Measurements from ENCODE around the gene HID1. TPM values are rescaled to one million over a fixed set of nuclear protein-coding genes. Genes with fewer than 3 reads are reported as not detected.

Gene HID1, protein sequence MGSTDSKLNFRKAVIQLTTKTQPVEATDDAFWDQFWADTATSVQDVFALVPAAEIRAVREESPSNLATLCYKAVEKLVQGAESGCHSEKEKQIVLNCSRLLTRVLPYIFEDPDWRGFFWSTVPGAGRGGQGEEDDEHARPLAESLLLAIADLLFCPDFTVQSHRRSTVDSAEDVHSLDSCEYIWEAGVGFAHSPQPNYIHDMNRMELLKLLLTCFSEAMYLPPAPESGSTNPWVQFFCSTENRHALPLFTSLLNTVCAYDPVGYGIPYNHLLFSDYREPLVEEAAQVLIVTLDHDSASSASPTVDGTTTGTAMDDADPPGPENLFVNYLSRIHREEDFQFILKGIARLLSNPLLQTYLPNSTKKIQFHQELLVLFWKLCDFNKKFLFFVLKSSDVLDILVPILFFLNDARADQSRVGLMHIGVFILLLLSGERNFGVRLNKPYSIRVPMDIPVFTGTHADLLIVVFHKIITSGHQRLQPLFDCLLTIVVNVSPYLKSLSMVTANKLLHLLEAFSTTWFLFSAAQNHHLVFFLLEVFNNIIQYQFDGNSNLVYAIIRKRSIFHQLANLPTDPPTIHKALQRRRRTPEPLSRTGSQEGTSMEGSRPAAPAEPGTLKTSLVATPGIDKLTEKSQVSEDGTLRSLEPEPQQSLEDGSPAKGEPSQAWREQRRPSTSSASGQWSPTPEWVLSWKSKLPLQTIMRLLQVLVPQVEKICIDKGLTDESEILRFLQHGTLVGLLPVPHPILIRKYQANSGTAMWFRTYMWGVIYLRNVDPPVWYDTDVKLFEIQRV
- 5.5 and 6.4 TPM in 2 replicates for total RNA-seq

DNA sequence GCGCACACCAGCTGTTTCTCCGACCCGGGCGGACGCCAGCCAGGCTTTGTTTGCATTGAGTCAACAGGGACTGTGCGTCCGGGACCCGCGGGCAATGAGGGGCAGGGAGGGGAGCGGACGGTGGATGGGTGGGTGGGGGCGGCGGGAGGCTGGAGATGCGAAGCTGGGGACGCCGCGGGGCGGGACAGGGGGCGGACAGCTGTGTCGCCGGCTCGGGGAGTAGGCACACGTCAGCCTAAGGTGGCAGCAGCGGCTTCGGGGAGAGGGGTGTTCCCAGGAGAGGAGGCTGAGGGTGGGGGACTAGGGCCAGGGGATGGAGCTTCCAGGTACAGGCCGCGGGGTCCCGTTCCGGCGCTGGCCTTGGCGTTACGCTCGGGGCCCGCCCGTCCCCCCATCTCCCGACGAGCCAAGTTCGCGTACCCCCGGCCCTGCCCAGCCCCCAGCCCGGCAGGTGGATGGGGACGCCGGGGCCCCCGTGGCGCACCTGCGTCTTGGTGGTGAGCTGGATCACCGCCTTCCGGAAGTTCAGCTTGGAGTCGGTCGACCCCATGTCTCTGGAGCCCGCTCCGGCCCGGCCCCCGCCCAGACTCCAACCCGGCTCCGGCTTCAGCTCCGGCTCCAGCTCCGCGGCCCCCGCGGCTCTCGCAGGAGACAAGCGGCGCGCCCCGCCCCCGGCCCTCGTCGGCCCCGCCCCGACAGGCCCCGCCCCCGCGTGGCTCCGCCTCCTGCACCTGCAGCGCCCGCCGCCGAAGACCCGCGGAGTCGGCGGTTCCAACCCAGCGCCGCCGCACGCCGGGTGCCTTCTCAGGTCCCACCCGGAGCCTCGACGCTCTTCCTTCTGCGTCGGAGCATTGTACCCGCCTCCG lies at the start of gene HID1:
HID1 (minus strand) TSS at position 653 of the 866 bp plus-strand sequence; CDS start at position 550, 103 bp downstream.
- DNase-seq (ENCODE audit: low read depth) (peak; percentile 35), FAIRE-seq (no peak)
- TF ChIP-seq, protein P1, sequence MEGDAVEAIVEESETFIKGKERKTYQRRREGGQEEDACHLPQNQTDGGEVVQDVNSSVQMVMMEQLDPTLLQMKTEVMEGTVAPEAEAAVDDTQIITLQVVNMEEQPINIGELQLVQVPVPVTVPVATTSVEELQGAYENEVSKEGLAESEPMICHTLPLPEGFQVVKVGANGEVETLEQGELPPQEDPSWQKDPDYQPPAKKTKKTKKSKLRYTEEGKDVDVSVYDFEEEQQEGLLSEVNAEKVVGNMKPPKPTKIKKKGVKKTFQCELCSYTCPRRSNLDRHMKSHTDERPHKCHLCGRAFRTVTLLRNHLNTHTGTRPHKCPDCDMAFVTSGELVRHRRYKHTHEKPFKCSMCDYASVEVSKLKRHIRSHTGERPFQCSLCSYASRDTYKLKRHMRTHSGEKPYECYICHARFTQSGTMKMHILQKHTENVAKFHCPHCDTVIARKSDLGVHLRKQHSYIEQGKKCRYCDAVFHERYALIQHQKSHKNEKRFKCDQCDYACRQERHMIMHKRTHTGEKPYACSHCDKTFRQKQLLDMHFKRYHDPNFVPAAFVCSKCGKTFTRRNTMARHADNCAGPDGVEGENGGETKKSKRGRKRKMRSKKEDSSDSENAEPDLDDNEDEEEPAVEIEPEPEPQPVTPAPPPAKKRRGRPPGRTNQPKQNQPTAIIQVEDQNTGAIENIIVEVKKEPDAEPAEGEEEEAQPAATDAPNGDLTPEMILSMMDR (IDR thresholded peaks at IDR 0.05; ENCODE audit: insufficient read depth, low read length, severe bottlenecking): no peak
- H3K27me3 ChIP-seq (ENCODE audit: control insufficient read depth, insufficient read depth, low read length): peaks cover 5% of the 10 kb centered on the region
- H3K36me3 ChIP-seq (ENCODE audit: control insufficient read depth, insufficient read depth, low read length): no peaks in the 10 kb centered on the region
- peak within 1 kb of the TSS; percentile 58 for H3K4me3 ChIP-seq (ENCODE audit: low read depth, low read length)

DNA sequence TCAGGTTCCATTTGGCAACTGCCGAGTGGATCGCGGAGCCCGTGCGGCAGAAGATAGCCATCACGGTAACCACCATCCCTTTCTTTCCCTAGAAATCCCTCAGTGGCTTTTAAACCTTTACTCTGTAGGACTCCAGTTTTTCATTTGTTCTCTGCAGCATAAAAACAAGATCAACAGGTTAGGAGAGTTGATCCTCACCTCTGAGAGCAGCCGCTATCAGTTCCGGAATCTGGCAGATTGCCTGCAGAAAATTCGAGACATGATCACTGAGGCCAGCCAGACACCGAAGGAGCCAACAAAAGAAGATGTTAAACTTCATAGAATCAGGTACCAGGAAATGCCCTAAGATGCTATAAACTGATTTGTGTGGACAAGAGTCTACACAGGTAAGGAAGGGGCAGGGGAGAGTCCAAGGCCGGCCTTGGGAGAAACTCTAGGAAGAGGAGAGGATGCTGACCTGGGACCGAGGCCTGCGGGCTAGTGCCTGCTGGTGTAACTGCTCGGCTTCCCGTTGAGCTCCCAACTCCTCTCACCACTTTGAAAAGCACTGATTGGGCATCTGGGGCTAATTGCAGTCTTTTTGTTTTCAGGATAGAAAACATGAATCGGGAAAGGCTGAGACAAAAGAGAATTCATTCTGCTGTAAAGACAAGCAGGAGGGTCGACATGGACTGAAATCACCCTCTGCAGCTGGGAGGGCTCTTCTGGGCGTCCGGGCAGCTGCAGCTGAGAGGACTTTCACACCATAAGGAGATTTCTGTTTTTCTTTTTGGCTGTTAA lies 48.0 kb upstream of the HID1 start:
- no peak overlapping the region for H3K4me3 ChIP-seq (ENCODE audit: low read depth, low read length)
- FAIRE-seq (no peak), DNase-seq (ENCODE audit: low read depth) (no peak)
- H3K36me3 ChIP-seq (ENCODE audit: control insufficient read depth, insufficient read depth, low read length): peaks cover 13% of the 10 kb centered on the region
- TF ChIP-seq, protein P1 (IDR thresholded peaks at IDR 0.05; ENCODE audit: insufficient read depth, low read length, severe bottlenecking): no peak
- no peaks in the 10 kb centered on the region for H3K27me3 ChIP-seq (ENCODE audit: control insufficient read depth, insufficient read depth, low read length)

DNA sequence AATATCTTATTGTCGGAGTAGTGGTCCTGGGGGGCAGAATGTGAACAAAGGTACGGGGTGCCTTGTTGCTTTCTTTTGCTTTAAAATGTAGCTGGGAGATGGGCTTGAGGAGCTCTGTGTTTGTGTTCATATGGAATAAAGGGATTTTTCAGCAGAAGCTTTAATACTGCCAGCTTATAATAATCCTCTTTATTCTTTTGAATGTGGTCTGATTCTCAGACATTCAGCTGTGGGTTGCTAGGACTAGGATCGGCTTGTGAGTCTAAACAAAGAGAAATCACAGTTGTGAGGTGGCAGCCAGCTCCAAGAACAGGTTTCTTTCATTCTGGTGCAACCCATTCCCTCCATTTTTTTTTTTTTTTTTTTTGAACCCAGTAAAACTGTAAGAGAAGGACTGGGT lies 47.2 kb upstream of the HID1 start:
- no peak overlapping the region for H3K4me3 ChIP-seq (ENCODE audit: low read depth, low read length)
- H3K36me3 ChIP-seq (ENCODE audit: control insufficient read depth, insufficient read depth, low read length): peaks cover 13% of the 10 kb centered on the region
- H3K27me3 ChIP-seq (ENCODE audit: control insufficient read depth, insufficient read depth, low read length): no peaks in the 10 kb centered on the region
- FAIRE-seq (no peak), DNase-seq (ENCODE audit: low read depth) (no peak)
- TF ChIP-seq, protein P1 (IDR thresholded peaks at IDR 0.05; ENCODE audit: insufficient read depth, low read length, severe bottlenecking): no peak

DNA sequence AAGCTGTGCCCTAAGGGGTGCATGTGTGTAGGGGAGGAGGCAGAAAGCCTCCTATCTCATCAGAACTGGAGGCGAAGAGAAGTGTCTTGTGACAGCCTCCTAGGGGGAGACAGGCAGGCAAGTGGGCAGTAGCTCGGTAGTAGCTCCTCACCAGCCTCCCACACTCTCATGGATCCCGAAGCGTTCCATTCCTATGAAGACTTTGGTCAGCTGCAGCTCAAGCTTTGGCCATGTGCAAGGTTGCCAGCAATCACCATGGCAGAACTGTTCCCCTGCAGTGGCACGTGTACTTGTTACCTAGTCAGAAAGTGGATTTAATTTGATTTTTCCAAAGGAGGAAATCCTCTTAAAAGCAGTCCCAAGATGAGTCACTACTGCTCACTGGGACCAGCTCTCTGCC lies 46.6 kb upstream of the HID1 start:
- H3K27me3 ChIP-seq (ENCODE audit: control insufficient read depth, insufficient read depth, low read length): no peaks in the 10 kb centered on the region

More for the DNA sequence above, 46.6 kb upstream of the HID1 start:
- FAIRE-seq (no peak), DNase-seq (ENCODE audit: low read depth) (no peak)
- H3K36me3 ChIP-seq (ENCODE audit: control insufficient read depth, insufficient read depth, low read length): peaks cover 13% of the 10 kb centered on the region
- H3K4me3 ChIP-seq (ENCODE audit: low read depth, low read length): no peak overlapping the region
- TF ChIP-seq, protein P1 (IDR thresholded peaks at IDR 0.05; ENCODE audit: insufficient read depth, low read length, severe bottlenecking): no peak
